ENCODE results near the gene DGLUCY.

GRCh38 chr14:91197631-91198030, 83.8 kb downstream of the DGLUCY start:
- TF ChIP-seq EZH2phosphoT487 (IDR thresholded peaks at IDR 0.05; ENCODE audit: insufficient read depth, low read depth) (no peak), EZH2 (IDR thresholded peaks at IDR 0.05; ENCODE audit: insufficient read depth, poor library complexity, severe bottlenecking) (no peak)

Measured in GM23248 (cell line).